AG10803 (cell line): ENCODE results near the gene LPCAT4.
"Not testable (repeated sequence)": the region's sequence is repeated elsewhere in the genome, so short reads cannot be mapped to it uniquely, and the experiment has no call there.

Experiments
- DNase-seq: peaks from one replicate; pipeline ENCODE4 v3.0.0; 2010; ENCODE audit warnings: low read depth
- H3K4me3 ChIP-seq: 2 replicates; pipeline ENCODE4 v1.5.1; 2011; ENCODE audit warnings: mild to moderate bottlenecking, low read length, control low read depth
- TF ChIP-seq, protein P1 (sequence below): conservative IDR thresholded peaks from 2 replicates; pipeline ENCODE4 v1.5.1; 2011; ENCODE audit warnings: mild to moderate bottlenecking, low read length, control low read depth, inconsistent platforms

Gene LPCAT4

DNA sequence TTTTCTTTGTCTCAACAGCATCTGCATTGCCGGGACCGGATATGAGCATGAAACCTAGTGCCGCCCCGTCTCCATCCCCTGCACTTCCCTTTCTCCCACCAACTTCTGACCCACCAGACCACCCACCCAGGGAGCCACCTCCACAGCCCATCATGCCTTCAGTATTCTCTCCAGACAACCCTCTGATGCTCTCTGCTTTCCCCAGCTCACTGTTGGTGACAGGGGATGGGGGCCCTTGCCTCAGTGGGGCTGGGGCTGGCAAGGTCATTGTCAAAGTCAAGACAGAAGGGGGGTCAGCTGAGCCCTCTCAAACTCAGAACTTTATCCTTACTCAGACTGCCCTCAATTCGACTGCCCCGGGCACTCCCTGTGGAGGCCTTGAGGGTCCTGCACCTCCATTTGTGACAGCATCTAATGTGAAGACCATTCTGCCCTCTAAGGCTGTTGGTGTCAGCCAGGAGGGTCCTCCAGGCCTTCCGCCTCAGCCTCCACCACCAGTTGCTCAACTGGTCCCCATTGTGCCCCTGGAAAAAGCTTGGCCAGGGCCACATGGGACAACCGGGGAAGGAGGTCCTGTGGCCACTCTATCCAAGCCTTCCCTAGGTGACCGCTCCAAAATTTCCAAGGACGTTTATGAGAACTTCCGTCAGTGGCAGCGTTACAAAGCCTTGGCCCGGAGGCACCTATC, 18.9 kb downstream of the LPCAT4 start:
- DNase-seq, result no peak
- H3K4me3 ChIP-seq, result no peak overlapping the region
- TF ChIP-seq, protein P1, sequence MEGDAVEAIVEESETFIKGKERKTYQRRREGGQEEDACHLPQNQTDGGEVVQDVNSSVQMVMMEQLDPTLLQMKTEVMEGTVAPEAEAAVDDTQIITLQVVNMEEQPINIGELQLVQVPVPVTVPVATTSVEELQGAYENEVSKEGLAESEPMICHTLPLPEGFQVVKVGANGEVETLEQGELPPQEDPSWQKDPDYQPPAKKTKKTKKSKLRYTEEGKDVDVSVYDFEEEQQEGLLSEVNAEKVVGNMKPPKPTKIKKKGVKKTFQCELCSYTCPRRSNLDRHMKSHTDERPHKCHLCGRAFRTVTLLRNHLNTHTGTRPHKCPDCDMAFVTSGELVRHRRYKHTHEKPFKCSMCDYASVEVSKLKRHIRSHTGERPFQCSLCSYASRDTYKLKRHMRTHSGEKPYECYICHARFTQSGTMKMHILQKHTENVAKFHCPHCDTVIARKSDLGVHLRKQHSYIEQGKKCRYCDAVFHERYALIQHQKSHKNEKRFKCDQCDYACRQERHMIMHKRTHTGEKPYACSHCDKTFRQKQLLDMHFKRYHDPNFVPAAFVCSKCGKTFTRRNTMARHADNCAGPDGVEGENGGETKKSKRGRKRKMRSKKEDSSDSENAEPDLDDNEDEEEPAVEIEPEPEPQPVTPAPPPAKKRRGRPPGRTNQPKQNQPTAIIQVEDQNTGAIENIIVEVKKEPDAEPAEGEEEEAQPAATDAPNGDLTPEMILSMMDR, result no peak

DNA sequence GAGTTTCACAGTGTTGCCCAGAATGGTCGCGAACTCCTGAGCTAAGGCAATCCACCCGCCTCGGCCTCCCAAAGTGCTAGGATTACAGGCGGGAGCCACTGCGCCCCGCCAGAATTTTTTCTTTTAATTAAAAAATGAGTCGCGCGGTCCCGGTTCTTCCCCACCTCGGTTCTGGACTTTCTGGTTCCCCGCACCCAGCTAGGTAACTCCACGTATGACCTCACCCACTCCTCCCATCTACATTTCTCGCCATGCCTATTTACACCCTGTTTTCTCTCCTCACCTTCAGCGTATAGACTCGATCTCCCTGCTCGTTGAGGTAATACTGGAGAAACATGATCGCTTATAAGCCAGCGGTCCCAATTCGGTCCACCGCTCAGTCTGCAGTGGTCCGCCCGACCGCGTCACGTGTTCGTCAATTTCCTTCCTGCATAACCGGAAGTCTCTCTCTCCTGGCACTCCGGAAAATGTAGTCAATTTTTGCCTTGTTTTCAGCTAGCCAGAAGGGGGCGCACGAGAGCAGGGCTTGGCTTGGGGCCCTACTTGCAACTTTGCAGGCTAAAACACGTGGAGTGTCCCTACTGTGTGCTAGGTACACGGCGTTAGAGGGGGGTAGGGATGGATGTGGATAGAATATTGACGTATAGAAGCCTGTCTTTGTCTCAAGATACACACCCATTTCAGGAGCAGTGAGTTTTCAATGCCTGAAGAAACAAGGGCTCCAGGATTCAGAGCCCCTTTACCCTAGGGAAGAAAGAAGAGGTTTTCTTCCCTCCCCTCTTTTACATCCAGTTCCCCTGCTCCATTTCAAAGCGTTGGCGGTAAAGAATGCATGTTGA, 24.0 kb downstream of the LPCAT4 start, which contains the start of the genes NOP10 and NUTM1:
Gene NOP10, minus strand, starts transcription at position 400 of the 839 bp plus-strand sequence. Its CDS starts 63 bp downstream, at position 337.
Gene NUTM1, plus strand, starts transcription at position 579 of the 839 bp plus-strand sequence. CDS start 382 bp downstream, outside the sequence.
- peak within 1 kb of the TSS; percentile 99 for H3K4me3 ChIP-seq
- TF ChIP-seq, protein P1, result peak; percentile 96
- DNase-seq, result peak; percentile 91

DNA sequence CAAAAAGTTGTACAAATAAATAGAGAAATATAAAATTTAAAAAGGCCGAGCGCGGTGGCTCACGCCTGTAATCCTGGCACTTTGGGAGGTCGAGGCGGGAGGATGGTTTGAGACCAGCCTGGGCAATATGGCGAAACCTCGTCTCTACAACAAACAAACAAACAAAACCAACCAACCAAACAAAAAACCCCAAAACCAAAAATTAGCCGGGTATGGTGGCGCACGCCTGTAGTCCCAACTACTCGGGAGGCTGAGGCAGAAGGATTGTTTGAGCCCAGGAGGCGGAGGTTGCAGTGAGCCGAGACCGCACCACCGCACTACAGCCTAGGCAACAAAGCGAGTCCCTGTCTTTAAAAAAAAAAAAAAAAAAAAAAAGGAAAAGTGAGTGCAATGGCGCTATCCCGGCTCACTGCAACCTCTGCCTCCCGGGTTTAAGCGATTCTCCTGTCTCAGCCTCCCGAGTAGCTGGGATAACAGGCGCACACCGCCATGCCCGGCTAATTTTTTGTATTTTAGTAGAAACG, 24.7 kb downstream of the LPCAT4 start:
- DNase-seq, result not testable (repeated sequence)
- peak overlapping the region; percentile 99 for H3K4me3 ChIP-seq

DNA sequence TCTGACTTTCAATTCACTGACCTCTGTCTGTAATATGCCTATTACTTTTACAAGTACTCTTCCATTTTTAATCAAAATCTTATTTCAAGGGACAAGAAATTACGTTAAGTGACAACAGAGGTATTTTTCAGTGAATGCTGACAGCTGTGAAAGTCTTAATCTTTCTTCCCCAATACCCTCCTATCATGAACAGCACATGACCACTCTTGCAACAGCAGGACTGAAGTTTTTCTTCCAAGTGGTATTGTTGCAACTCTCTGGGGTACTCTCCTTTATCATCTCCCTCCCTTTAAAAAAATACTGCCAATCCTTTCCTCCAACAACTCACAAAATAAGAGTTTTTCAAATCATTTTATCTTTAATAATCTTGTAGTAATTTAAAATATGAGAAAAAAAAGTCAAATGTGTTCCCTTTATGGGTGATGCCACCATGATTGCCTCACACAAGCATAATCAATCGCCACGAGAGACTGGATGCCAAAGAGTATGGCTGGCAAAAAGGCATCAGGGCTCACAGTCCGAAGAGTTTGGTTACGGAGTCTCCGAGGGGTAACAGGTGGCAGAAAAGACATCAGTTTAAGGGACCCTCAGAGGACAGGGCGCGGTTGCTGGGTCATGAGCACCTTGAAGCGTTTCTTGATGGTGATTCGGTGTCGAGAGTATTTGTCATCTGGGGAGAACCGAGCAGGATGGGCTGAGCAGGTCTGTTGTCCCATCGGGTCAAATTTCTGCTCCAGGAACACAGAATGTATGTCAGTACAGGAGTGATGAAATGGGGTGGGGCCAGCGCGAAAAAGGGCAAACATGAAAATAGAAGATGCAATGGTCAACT, 25.4 kb downstream of the LPCAT4 start:
- TF ChIP-seq, protein P1, result no peak
- peak overlapping the region; percentile 99 for H3K4me3 ChIP-seq
- DNase-seq, result no peak

DNA sequence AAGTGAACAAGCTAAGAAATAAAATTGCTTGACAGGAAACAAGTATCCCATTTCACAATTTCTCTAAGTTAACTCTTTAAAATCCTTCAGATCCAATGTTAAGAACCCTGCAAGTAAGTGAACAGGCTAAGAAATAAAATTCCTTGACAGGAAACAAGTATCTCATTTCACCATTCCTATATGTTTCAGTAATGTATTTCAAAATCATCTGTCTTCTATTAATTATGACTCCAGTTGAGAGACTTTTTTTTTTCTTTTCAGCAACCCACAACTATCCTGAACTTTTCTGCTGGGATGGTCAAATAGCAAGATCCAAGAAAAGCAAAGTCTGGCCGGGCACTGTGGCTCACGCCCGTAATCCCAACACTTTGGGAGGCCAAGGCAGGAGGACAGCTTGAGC, 27.1 kb downstream of the LPCAT4 start:
- no peak overlapping the region for H3K4me3 ChIP-seq
- DNase-seq, result no peak
- TF ChIP-seq, protein P1, result no peak

DNA sequence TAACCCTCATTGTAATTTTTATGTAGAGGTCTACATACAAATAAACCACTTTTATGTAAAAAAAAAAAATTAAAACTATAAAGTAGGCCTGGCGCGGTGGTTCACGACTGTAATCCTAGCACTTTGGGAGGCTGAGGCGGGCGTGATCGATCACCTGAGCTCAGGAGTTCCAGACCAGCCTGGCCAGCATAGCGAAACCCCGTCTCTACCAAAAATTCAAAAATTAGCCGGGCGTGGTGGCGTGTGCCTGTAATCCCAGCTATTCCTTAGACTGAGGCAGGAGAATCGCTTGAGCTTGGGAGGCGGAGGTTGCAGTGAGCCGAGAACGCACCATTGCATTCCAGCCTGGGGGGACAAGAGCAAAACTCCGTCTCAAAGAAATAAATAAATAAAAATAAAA, 28.6 kb downstream of the LPCAT4 start:
- peak overlapping the region; percentile 46 for H3K4me3 ChIP-seq
- TF ChIP-seq, protein P1, result no peak
- DNase-seq, result no peak
